T-helper 1 cell treated with Interleukin-12 subunit alpha and Interleukin-12 subunit beta and Interleukin-4 antibody, amounts not matched to agents 30 μg/mL and 1 μg/mL, for 36 hours (primary cell): ENCODE results near the gene MMD2.

Source experiments
- H3K27ac Mint-ChIP-seq: one replicate; pipeline ENCODE4 v1.8.0; 2021; ENCODE audit warnings: mild to moderate bottlenecking, mixed read lengths
- H3K27me3 Mint-ChIP-seq: one replicate; pipeline ENCODE4 v1.8.0; 2021; ENCODE audit warnings: low read depth, mixed read lengths
- H3K36me3 Mint-ChIP-seq: one replicate; pipeline ENCODE4 v1.8.0; 2021; ENCODE audit warnings: low read depth, mixed read lengths
- H3K4me1 Mint-ChIP-seq: one replicate; pipeline ENCODE4 v1.8.0; 2021; ENCODE audit warnings: low read depth, mixed read lengths
- H3K4me3 Mint-ChIP-seq: one replicate; pipeline ENCODE4 v1.8.0; 2021; ENCODE audit warnings: mild to moderate bottlenecking, moderate library complexity, mixed read lengths
- H3K9me3 Mint-ChIP-seq: one replicate; pipeline ENCODE4 v1.8.0; 2021; ENCODE audit warnings: mixed read lengths

The MMD2 gene

DNA sequence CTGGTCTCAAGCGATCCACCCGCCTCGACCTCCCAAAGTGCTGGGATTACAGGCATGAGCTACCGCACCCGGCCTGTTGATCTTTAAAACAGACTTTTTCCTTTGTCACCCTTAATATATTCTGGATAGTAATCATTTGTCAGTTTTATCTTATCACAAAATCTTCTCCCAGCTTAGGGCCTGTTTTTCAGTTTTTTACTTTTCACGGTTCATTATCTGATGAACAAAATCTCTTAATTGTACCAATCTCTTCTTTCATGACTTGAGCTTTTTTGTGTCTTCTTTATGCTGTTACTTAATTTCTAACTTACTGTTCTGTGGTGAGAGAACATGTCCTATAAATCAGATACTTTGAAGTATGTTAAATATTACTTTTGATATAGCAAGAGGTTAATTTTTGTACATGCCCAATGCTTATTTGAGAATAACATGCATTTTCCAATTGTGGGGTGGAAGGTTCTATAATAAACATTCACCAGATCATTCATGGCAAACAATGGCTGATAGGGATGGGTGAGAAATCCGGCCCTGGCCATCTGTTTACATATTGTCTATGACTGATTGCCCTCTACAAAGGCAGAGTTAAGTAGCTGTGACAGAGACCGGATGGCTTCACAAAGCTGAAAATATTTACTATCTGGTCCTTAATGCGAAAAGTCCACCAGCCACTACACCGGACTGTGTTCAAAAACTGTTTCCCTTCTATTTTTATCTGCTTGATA lies 102.5 kb downstream of the MMD2 start:
- Mint-ChIP-seq H3K27ac (no peak overlapping the region), H3K4me3 (no peak overlapping the region), H3K9me3 (peaks cover 3% of the 10 kb centered on the region), H3K27me3 (peaks cover 35% of the 10 kb centered on the region), H3K36me3 (no peaks in the 10 kb centered on the region), H3K4me1 (peaks cover 6% of the 10 kb centered on the region)
